Measurements from ENCODE around the gene MSX2. TPM values are rescaled to one million over a fixed set of nuclear protein-coding genes. Genes with fewer than 3 reads are reported as not detected.

The MSX2 gene
- total RNA-seq, 1 experiment from 2014 or later = not detected

DNA sequence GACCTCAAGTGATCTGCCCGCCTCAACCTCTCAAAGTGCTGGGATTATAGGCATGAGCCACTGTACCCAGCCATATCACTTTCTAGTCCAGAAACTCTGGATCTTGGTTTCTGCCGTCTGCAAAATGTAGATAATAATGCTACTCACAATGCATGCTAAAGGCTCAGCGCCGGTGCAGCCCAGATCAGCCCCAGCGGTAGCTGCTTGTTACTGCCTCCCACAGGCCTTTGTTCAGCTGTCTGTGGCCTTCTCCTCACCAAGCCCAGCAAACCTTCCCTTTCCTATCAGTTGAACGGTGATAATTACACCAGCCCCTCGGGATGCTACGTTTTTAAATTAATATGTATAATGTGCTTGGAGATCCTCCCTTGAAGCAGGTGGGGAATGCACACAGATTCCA lies 26.2 kb upstream of the MSX2 start:
- CTCF ChIA-PET = no interaction called here

GRCh38 chr5:174699131-174699530 lies 25.3 kb upstream of the MSX2 start:
- Histone ChIP-seq H3K27me3 (ENCODE audit: insufficient read depth, low read depth) (peaks cover 69% of the 10 kb centered on the region), H3K27ac (no peak overlapping the region), H3K4me3 (no peak overlapping the region), H3K4me2 (no peak overlapping the region), H3K9me2 (ENCODE audit: insufficient read depth) (no peaks in the 10 kb centered on the region), H3K79me2 (ENCODE audit: low read depth) (no peaks in the 10 kb centered on the region), H2AFZ (no peak overlapping the region), H3F3A (ENCODE audit: insufficient read depth, low read depth) (no peaks in the 10 kb centered on the region), H3K36me3 (ENCODE audit: low read depth) (no peaks in the 10 kb centered on the region), H3K4me1 (replicated peaks; ENCODE audit: insufficient read depth) (no peaks in the 10 kb centered on the region), H3K9me3 (ENCODE audit: insufficient read depth, low read depth) (no peaks in the 10 kb centered on the region), H4K20me1 (ENCODE audit: insufficient read depth) (no peaks in the 10 kb centered on the region)
- DNase-seq = no peak
- no TSS peak for BruUV-seq (replicated peaks)
- TF ChIP-seq CTCF (conservative IDR thresholded peaks at IDR 0.05) (no peak), EZH2 (IDR thresholded peaks at IDR 0.05; ENCODE audit: low read depth) (no peak)
- intact Hi-C loops (cut with micrococcal nuclease; ENCODE audit: unreplicated experiment) = no loop called here
- CTCF ChIA-PET = no interaction called here
- POLR2A ChIA-PET (ENCODE audit: unreplicated experiment) = no interaction called here

More for the DNA sequence above, 26.2 kb upstream of the MSX2 start:
- no peaks in the 10 kb centered on the region for H3K79me2 ChIP-seq (ENCODE audit: low read depth)
- H4K20me1 ChIP-seq (ENCODE audit: insufficient read depth) = no peaks in the 10 kb centered on the region
- H3K4me3 ChIP-seq = no peak overlapping the region
- no TSS peak for BruUV-seq (replicated peaks)
- TF ChIP-seq EZH2 (IDR thresholded peaks at IDR 0.05; ENCODE audit: low read depth) = no peak
- TF ChIP-seq CTCF (conservative IDR thresholded peaks at IDR 0.05) = no peak; the same call in 1 of the 2 replicates
- no peak overlapping the region for H3K27ac ChIP-seq
- DNase-seq = no peak
- no peak overlapping the region for H3K4me2 ChIP-seq
- no peaks in the 10 kb centered on the region for H3F3A ChIP-seq (ENCODE audit: insufficient read depth, low read depth)
- peaks cover 78% of the 10 kb centered on the region for H3K27me3 ChIP-seq (ENCODE audit: insufficient read depth, low read depth)
- intact Hi-C loops (cut with micrococcal nuclease; ENCODE audit: unreplicated experiment) = no loop called here
- no peaks in the 10 kb centered on the region for H3K9me2 ChIP-seq (ENCODE audit: insufficient read depth)
- H3K4me1 ChIP-seq (replicated peaks; ENCODE audit: insufficient read depth) = no peaks in the 10 kb centered on the region
- no peak overlapping the region for H2AFZ ChIP-seq
- H3K9me3 ChIP-seq (ENCODE audit: insufficient read depth, low read depth) = no peaks in the 10 kb centered on the region
- H3K36me3 ChIP-seq (ENCODE audit: low read depth) = no peaks in the 10 kb centered on the region
- POLR2A ChIA-PET (ENCODE audit: unreplicated experiment) = no interaction called here

DNA sequence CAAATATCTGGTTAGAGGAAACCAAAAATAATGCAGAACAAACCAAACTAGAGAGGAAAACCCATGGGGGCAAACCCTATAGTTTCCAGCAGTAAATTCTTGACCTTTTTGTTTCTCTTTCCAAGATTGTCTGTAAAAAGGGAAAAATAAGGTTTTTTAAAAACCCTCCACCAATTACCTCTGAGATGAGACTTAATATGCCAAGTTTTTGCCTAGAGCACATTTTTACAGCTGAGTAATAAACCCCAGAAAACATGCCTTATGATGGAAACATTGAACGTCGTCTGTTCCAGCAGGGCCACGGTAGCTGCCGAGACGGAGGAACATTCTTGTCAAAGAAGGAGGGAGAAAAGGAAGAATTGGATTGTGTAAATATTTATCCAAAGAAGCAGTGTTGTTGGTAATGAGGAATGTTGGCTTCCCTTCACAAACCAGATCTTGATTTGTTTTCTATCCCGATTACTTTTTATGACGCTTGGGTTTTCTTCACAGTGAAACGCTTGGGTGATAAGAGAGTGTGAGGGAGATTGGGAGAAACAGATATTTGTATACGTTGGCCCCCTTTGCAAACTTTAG lies 17.3 kb upstream of the MSX2 start:
- no peaks in the 10 kb centered on the region for H3K4me1 ChIP-seq (replicated peaks; ENCODE audit: insufficient read depth)
- ChIA-PET POLR2A (ENCODE audit: unreplicated experiment) (no interaction called here), CTCF (no interaction called here)
- H3K36me3 ChIP-seq (ENCODE audit: low read depth) = no peaks in the 10 kb centered on the region
- no peaks in the 10 kb centered on the region for H3K9me2 ChIP-seq (ENCODE audit: insufficient read depth)
- H3K4me2 ChIP-seq = no peak overlapping the region
- no peaks in the 10 kb centered on the region for H4K20me1 ChIP-seq (ENCODE audit: insufficient read depth)
- no peak overlapping the region for H3K4me3 ChIP-seq
- H3K27me3 ChIP-seq (ENCODE audit: insufficient read depth, low read depth) = peaks cover 70% of the 10 kb centered on the region
- no peaks in the 10 kb centered on the region for H3K9me3 ChIP-seq (ENCODE audit: insufficient read depth, low read depth)
- intact Hi-C loops (cut with micrococcal nuclease; ENCODE audit: unreplicated experiment) = no loop called here
- no peak for DNase-seq
- no TSS peak for BruUV-seq (replicated peaks)
- H3K79me2 ChIP-seq (ENCODE audit: low read depth) = no peaks in the 10 kb centered on the region
- H3F3A ChIP-seq (ENCODE audit: insufficient read depth, low read depth) = no peaks in the 10 kb centered on the region
- H3K27ac ChIP-seq = no peak overlapping the region
- TF ChIP-seq CTCF (conservative IDR thresholded peaks at IDR 0.05) = no peak
- no peak for TF ChIP-seq EZH2 (IDR thresholded peaks at IDR 0.05; ENCODE audit: low read depth)
- H2AFZ ChIP-seq = no peak overlapping the region

All from PC-9 (cell line).